Fibroblast of pulmonary artery (primary cell): ENCODE data around the gene CCR5AS.

Experiments used
- DNase-seq: peaks from one replicate; pipeline ENCODE4 v3.0.0-alpha.2; 2010; ENCODE audit warnings: low read depth
- H3K4me3 ChIP-seq: replicated peaks from 2 replicates; pipeline ENCODE4 v1.5.1; 2011; ENCODE audit warnings: low read depth, mild to moderate bottlenecking, control low read depth, low read length, moderate library complexity
- CTCF ChIP-seq: IDR thresholded peaks from 2 replicates; pipeline ENCODE4 v1.5.1; 2011; ENCODE audit warnings: mild to moderate bottlenecking, control low read depth, low read length, inconsistent platforms; ENCODE audit errors: missing control alignments

CCR5AS gene

GRCh38 chr3:46359733-46360493 is 47.0 kb downstream of the CCR5AS start:
- no peak for TF ChIP-seq CTCF
- no peak overlapping the region for H3K4me3 ChIP-seq
- DNase-seq: no peak

- no peak for TF ChIP-seq CTCF
- no peak overlapping the region for H3K4me3 ChIP-seq
- DNase-seq: no peak
Measured at GRCh38 chr3:46358466-46358865, 48.4 kb downstream of the CCR5AS start.

- no peak for DNase-seq
- H3K4me3 ChIP-seq: no peak overlapping the region
- no peak for TF ChIP-seq CTCF
Measured at GRCh38 chr3:46356909-46357308, 50.0 kb downstream of the CCR5AS start.

- no peak overlapping the region for H3K4me3 ChIP-seq
- DNase-seq: no peak
- TF ChIP-seq CTCF: no peak
Measured at GRCh38 chr3:46356276-46356675, 50.6 kb downstream of the CCR5AS start.

- TF ChIP-seq CTCF: no peak
- DNase-seq: no peak
- no peak overlapping the region for H3K4me3 ChIP-seq
Measured at GRCh38 chr3:46354984-46355383, 51.9 kb downstream of the CCR5AS start.

- H3K4me3 ChIP-seq: no peak overlapping the region
- no peak for DNase-seq
- no peak for TF ChIP-seq CTCF
Measured at GRCh38 chr3:46354478-46354877, 52.4 kb downstream of the CCR5AS start.

GRCh38 chr3:46353647-46354410 is 53.0 kb downstream of the CCR5AS start, which contains the start of gene CCR2:
TSS of gene CCR2 (plus strand) at chr3:46354111. CDS start at chr3:46357528, 3,417 bp downstream.
- no peak for TF ChIP-seq CTCF
- no peak for DNase-seq
- no peak within 1 kb of the TSS for H3K4me3 ChIP-seq
